Coronary artery (tissue), 2 donors: ENCODE measurements around the gene IRF6.

Experiments
- DNase-seq: peaks from one replicate; pipeline ENCODE4 v3.0.0-alpha.2; 2017; ENCODE audit warnings: low spot score
- H3K27ac ChIP-seq, 2 donors: fragments of 200-600 bp; sonication (generic); one replicate each; pipeline ENCODE4 v1.5.1; 2016 to 2019
- H3K4me3 ChIP-seq: fragments of 200-600 bp; sonication (generic); 2 replicates; pipeline ENCODE4 v1.5.1; 2016; ENCODE audit warnings: mild to moderate bottlenecking, moderate library complexity
- TF ChIP-seq, protein P1 (sequence below): fragments of 200-600 bp; sonication (generic); IDR thresholded peaks from one replicate; pipeline ENCODE4 v1.5.1; 2019; ENCODE audit warnings: antibody characterized with exemption

Gene IRF6

DNA sequence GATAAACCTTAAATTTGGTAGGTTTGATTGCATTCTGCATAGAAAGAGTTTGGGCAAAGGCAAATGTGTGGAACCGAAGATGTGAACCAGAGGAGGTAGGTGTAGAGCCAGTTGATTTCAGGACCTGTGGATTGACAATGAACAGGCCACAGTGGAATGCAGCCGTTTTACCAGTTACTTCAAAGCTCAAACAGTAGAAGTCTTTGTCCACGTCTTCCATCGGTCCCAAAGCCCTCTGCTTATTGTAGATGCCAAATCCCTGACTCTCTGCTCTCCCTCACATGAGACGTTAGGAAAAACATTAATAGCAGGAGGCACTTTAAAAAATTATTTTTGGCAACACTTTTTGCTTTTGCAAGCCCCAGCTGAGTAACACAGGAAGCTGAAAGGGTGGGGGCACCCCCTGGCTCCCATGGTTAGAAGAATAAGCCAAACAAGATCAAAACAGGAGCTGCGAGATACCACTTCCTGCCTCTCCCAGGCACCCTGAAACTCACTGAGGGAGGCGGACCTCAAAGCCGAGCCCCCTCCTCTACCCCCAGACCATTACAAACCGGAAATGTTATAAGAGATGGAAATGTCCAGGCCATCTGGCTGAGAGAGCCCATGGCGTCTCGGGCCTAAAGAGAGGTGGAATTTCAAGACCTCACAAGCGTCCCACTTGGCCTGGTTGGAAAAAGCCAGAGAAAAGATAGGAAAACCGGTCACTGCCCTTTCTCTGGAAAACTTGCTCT lies 36.6 kb downstream of the IRF6 start:
- no peak for DNase-seq

DNA sequence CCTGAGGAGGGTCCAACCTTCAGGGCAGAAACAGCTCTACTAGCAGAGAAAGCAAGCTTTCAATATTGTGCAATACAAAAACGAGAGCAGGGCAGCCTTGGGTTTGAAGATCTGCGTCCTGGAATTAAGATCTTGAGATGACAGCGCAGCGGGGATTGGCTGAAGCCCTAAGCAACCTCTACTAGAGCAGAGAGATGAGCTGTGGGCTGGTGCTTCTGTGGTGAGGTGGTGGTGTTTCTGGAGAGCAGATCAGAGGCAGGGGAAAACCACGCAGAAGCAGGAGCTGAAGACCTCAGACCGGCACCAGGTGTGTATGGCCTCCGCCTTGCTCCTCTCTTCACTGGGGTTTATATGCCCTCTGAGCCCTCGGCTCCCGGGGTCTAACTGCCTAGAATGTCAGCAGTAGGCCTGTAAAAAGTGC lies 37.6 kb downstream of the IRF6 start:
- TF ChIP-seq, protein P1, sequence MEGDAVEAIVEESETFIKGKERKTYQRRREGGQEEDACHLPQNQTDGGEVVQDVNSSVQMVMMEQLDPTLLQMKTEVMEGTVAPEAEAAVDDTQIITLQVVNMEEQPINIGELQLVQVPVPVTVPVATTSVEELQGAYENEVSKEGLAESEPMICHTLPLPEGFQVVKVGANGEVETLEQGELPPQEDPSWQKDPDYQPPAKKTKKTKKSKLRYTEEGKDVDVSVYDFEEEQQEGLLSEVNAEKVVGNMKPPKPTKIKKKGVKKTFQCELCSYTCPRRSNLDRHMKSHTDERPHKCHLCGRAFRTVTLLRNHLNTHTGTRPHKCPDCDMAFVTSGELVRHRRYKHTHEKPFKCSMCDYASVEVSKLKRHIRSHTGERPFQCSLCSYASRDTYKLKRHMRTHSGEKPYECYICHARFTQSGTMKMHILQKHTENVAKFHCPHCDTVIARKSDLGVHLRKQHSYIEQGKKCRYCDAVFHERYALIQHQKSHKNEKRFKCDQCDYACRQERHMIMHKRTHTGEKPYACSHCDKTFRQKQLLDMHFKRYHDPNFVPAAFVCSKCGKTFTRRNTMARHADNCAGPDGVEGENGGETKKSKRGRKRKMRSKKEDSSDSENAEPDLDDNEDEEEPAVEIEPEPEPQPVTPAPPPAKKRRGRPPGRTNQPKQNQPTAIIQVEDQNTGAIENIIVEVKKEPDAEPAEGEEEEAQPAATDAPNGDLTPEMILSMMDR, result no peak
- Histone ChIP-seq H3K4me3 (no peak overlapping the region), H3K27ac (peak overlapping the region in 1 of 2 donors; percentile 79)
- DNase-seq, result no peak

More for the DNA sequence above, 36.6 kb downstream of the IRF6 start:
- TF ChIP-seq, protein P1, result no peak
- peak overlapping the region; percentile 54 for H3K4me3 ChIP-seq
- H3K27ac ChIP-seq, result peak overlapping the region; percentile 22 to 79

DNA sequence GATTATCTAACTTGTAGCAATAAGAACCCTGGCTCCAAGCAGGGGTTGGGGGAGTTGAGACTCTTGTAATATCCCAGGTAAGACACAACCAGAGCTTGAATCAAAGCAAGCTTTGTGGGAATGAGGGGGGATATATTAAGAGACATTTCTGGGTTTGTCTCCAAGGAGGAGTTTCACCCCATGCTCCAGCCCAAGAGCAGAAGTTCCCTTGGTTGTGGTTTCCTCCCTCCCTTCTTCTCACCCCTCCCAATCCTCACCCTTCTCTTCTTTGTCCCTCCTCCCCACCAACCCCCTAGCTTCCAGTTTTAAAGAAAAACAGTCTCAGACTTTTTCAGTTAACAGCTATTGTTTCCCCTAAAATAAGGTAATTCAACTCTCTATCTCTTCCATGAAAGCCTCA lies 38.2 kb downstream of the IRF6 start:
- no peak for DNase-seq
- peak overlapping the region in 1 of 2 donors; percentile 11 for H3K27ac ChIP-seq
- TF ChIP-seq, protein P1, result no peak
- H3K4me3 ChIP-seq, result no peak overlapping the region

DNA sequence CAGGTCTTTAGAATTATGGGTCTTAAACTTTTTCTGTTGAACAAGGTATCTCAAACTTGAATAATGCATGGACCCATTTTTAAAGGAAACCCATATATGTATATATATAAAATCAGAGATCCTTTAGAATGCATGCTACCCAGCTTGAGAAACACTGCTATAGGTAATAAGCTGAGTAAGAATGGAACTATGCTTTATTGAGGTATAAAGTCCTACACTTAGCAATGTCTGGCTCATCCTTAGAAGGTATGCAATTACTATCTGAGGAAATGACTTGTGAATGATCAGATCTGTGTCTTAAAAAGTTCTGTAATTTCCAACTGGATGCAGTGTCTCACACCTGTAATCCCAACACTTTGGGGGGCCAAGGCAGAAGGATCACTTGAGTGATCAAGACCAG lies 38.8 kb downstream of the IRF6 start:
- Histone ChIP-seq H3K4me3 (no peak overlapping the region), H3K27ac (no peak overlapping the region)
- TF ChIP-seq, protein P1, result no peak
- DNase-seq, result no peak

DNA sequence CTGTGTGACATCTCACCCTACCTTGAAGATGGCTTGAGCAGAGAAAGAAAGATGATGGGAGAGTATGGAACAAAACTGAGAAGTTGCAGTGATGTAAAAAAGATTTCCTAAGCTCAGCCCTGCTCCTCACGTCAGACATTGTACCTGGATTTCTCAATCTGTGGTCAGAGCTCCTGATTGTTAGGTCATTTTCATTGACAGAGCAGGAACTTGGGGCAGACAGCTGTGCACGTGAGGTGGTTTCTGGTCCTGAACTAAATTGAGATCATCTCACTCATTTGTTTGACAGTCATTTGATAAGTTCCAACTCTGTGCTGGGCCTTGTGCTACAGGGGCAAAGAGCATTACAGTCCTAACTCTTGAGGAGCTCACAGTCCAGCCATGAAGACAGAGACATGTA lies 39.9 kb downstream of the IRF6 start:
- H3K27ac ChIP-seq, result no peak overlapping the region
- H3K4me3 ChIP-seq, result no peak overlapping the region
- no peak for DNase-seq
- TF ChIP-seq, protein P1, result no peak

DNA sequence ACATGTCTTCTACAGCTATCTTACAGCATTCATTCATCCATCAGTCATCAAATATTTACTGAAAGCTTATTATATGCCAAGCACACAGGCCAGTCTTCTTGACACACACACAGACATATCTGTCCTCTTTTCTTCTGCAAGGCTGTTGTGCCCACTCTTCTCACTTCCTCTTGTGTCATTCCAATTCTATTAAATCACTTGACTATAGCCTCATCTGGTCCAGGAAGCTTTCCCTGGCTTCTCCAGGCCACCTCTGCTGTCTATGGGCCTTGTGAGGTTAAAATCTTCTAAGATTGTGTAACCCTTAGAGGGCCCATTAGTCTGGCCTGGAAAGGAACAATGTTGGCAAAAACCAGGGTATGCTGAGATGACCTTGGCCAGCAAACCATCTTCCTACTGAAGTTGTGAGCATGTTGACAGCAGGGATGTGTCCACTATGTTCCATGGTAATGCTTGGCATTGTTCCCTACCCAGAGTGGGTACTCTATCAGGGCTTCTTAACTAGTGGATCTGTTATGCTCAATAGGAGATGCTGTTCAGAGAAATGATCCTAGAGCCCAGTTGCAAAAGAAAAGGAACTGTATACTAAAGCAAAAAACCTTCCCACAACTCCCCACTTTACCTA lies 44.8 kb downstream of the IRF6 start:
- no peak overlapping the region for H3K4me3 ChIP-seq
- DNase-seq, result no peak
- TF ChIP-seq, protein P1, result no peak
- no peak overlapping the region for H3K27ac ChIP-seq
